IMR-90 (cell line): ENCODE measurements around the gene INO80D.

Experiments used
- BHLHE40 ChIP-seq: fragments of 150-350 bp; IDR thresholded peaks from 2 replicates; pipeline ENCODE4 v1.6.1; 2016; ENCODE audit warnings: mild to moderate bottlenecking, low read depth, low read length
- CEBPB ChIP-seq: IDR thresholded peaks from 2 replicates; pipeline ENCODE4 v1.6.1; 2012; ENCODE audit warnings: low read depth, low read length, improper control_type of control experiment
- CHD1 ChIP-seq: IDR thresholded peaks from 2 replicates; pipeline ENCODE4 v1.6.1; 2012; ENCODE audit warnings: low read depth, low read length, improper control_type of control experiment
- CTCF ChIP-seq: conservative IDR thresholded peaks from 2 replicates; pipeline ENCODE4 v1.5.1; 2012; ENCODE audit warnings: mild to moderate bottlenecking, low read depth, low read length, improper control_type of control experiment
- ELK1 ChIP-seq: fragments of 150-350 bp; IDR thresholded peaks from 2 replicates; pipeline ENCODE4 v1.6.1; 2016; ENCODE audit warnings: low read depth, mild to moderate bottlenecking, low read length, moderate library complexity, borderline replicate concordance
- FOS ChIP-seq: fragments of 150-350 bp; IDR thresholded peaks from 2 replicates; pipeline ENCODE4 v1.6.1; 2016; ENCODE audit warnings: low read depth, low read length
- MAZ ChIP-seq: IDR thresholded peaks from 2 replicates; pipeline ENCODE4 v1.6.1; 2012; ENCODE audit warnings: low read depth, mild to moderate bottlenecking, low read length, improper control_type of control experiment, moderate library complexity, borderline replicate concordance
- MXI1 ChIP-seq: IDR thresholded peaks from 2 replicates; pipeline ENCODE4 v1.6.1; 2012; ENCODE audit warnings: low read depth, mild to moderate bottlenecking, low read length, moderate library complexity, borderline replicate concordance
- POLR2A ChIP-seq: IDR thresholded peaks from 2 replicates; pipeline ENCODE4 v1.6.1; 2012; ENCODE audit warnings: mild to moderate bottlenecking, low read depth, low read length
- RAD21 ChIP-seq: IDR thresholded peaks from 2 replicates; pipeline ENCODE4 v1.6.1; 2012; ENCODE audit warnings: low read length, improper control_type of control experiment
- RCOR1 ChIP-seq: IDR thresholded peaks from 2 replicates; pipeline ENCODE4 v1.6.1; 2012; ENCODE audit warnings: mild to moderate bottlenecking, low read length, improper control_type of control experiment; ENCODE audit not compliant: insufficient replicate concordance
- RFX5 ChIP-seq: IDR thresholded peaks from 2 replicates; pipeline ENCODE4 v1.8.0; 2012; ENCODE audit warnings: low read depth, mild to moderate bottlenecking, low read length, moderate library complexity
- USF2 ChIP-seq: fragments of 150-350 bp; IDR thresholded peaks from 2 replicates; pipeline ENCODE4 v1.6.1; 2017; ENCODE audit warnings: mild to moderate bottlenecking, antibody characterized with exemption, low read length, low read depth

GRCh38 chr2:206092297-206092696, 6.3 kb upstream of the INO80D start:
- TF ChIP-seq CTCF (no peak), RAD21 (no peak), RFX5 (no peak), POLR2A (no peak), BHLHE40 (no peak), CHD1 (no peak), MXI1 (no peak), ELK1 (no peak), RCOR1 (no peak), CEBPB (no peak), MAZ (no peak), USF2 (no peak), FOS (no peak)
